SK-N-MC (cell line): ENCODE measurements around the gene EIF4EBP3.
"Not testable (repeated sequence)": the region's sequence is repeated elsewhere in the genome, so short reads cannot be mapped to it uniquely, and the experiment has no call there.

ENCODE experiments used
- EZH2 ChIP-seq: fragments of 200-600 bp; sonication (generic); IDR thresholded peaks from one replicate; pipeline ENCODE4 v1.6.1; 2017; ENCODE audit warnings: antibody characterized with exemption
- FOXP2 ChIP-seq: optimal IDR thresholded peaks from 2 replicates; pipeline ENCODE3; 2011; ENCODE audit warnings: mild to moderate bottlenecking, moderate library complexity; ENCODE audit not compliant: insufficient read depth; ENCODE audit errors: extremely low read length, control extremely low read depth
- POLR2AphosphoS5 ChIP-seq: IDR thresholded peaks from 2 replicates; pipeline ENCODE4 v1.6.1; 2012; ENCODE audit warnings: mild to moderate bottlenecking, low read depth, low read length, borderline replicate concordance

DNA sequence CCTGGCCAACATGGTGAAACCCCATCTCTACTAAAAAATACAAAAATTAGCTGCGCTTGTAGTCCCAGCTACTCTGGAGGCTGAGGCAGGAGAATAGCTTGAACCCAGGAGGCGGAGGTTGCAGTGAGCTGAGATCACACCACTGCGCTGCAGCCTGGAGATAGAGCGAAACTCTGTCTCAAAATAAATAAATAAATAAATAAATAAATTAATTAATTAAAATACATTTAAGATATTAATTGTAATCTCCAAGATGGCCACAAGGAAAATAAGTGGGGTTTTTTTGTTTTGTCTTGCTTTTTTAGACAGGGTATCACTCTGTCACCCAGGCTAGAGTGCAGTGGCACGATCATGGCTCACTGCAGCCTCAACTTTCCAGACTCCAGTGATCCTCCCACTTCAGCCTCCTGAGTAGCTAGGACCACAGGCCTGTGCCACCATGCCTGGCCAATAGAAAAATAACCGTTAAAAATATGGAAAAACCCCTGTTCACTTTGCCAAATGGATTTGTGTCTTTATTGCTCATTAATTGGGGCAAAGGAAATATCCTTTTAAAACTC, 31.8 kb downstream of the EIF4EBP3 start:
- not testable (repeated sequence) for TF ChIP-seq EZH2, POLR2AphosphoS5, FOXP2
